NCI-H1105 treated with DMSO at 0.1 percent for 48 hours (cell line): ENCODE data around the gene ADIG.
"Not testable (repeated sequence)": the region's sequence is repeated elsewhere in the genome, so short reads cannot be mapped to it uniquely, and the experiment has no call there.

Experiments used
- DNase-seq: peaks from one replicate; lab custom pipeline; 2025; lab: John Stamatoyannopoulos, UW

The ADIG gene

GRCh38 chr20:38573413-38573812 is 7.6 kb upstream of the ADIG start:
- DNase-seq = no peak

- DNase-seq = no peak
Measured at GRCh38 chr20:38579219-38579910, 1.6 kb upstream of the ADIG start.

DNA sequence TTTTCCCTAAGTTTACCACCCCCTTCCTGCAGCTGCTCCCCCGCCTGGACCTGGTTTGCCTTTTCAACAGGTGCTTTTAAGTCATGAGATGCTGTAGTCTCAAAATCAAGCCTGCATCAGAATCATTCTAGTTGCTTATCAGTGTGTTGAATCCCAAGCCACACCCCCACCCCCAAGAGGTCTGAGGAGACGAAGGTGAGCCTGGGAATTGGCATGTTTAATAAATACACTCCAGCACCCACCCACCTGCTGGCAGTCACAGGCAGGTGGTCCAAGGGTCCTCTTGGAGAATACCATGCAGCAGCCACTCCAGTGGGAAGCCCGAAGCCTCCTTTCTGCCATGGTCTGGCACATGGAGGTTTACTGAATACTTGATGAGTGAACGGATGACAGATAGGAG is 1.1 kb upstream of the ADIG start:
- DNase-seq = no peak

- DNase-seq = no peak
Measured at GRCh38 chr20:38581830-38582358, 897 bp downstream of the ADIG start.

DNA sequence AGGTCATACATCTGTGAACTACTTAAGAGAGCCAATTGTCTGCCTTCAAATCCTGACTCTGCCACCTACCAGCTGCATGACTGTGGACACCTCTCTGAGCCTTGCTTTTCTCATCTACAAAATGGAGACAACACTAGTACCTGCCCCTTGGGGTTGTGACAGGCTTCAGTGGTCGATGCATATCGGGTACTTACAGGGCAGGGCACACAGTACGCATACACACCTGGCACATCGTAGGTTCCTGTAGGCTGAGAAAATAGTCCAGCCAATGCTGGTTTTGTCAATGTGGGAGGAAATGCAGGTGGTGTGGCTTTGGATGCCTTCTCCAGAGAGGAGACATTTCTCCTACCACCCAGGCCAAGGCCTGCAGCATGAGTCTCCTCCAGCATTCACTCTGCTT is 2.3 kb downstream of the ADIG start:
- no peak for DNase-seq

- DNase-seq = no peak
Measured at GRCh38 chr20:38584099-38584763, 3.2 kb downstream of the ADIG start.

- DNase-seq = no peak
Measured at GRCh38 chr20:38585404-38586180, 4.6 kb downstream of the ADIG start.

DNA sequence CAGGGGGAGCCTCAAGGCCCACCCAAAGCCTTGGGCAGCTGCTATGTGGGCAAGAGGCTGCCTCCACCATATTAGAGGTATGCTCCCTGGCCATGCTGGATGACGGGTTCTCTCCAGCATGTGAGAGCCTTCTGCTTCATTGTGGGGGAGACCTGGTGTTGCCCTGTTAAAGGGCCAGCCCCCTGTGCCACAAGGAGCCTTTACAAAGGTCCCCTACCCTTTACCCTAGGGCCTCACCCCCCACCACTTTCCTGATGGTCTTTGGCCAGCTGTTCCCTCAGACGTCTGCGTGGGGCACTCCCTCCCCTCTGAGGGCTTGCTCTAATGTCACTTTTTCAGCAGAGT is 5.2 kb downstream of the ADIG start:
- DNase-seq = no peak

DNA sequence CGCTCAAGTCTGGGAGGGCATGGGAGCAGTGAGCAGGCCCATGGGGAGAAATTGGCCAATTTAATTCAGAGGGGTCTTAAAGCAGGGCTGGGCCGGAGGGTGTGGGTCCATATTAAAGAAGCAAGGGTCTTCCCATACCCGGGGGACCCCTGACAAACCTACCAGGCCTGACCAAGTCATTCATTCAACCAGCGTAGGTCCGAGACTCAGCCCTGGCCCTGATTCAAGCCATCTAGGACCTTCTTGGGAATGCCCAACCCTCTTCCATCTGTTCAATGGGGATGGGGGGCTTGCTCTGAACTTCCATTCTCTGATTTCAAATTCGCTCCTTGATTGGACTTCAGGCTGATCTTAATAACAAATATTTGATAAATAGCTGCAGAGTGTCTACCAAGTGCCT is 7.3 kb downstream of the ADIG start:
- no peak for DNase-seq

DNA sequence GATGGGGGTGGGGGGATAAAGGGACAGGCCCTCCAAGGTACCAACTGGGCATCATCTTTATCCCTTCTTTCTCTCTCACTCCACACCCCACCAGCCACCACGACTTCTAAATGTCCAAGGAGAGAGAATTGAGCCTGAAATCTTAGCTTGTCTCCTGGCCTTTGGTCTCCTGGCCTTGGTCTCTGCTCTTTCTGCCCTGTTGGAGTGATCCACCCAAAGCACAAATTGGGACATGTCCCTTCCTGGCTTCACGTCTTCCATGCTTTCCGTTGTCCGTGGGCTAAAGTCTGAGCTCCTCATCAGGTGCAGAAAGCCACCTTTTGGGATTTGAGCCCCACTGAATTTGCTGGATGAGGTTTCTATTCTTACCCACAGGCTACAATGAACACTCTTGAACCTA is 8.4 kb downstream of the ADIG start:
- DNase-seq = no peak

DNA sequence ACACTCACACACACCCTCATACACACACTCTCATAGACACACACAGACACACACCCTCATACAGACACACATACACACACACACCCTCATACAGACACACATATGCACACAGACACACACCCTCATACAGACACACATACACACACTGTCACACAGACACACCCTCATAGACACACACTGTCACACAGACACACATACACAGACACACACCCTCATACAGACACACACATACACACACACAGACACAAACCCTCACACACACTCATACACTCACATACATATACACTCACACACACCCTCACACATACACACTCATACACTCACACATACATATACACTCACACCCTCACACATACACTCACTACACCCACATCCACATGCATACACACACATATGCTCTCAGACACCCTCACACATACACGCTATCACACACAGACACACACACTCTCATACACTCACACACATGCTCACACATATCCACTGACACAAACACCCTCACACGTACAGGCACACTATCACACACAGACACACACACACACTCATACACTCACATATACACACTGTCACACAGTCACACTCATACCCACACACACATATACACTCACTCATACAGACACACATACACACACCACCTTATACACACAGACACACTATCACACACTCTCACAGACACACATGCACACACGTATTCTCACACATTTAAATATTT is 9.1 kb downstream of the ADIG start:
- DNase-seq = no peak

- no peak for DNase-seq
Measured at GRCh38 chr20:38590676-38591473, 9.9 kb downstream of the ADIG start.

DNA sequence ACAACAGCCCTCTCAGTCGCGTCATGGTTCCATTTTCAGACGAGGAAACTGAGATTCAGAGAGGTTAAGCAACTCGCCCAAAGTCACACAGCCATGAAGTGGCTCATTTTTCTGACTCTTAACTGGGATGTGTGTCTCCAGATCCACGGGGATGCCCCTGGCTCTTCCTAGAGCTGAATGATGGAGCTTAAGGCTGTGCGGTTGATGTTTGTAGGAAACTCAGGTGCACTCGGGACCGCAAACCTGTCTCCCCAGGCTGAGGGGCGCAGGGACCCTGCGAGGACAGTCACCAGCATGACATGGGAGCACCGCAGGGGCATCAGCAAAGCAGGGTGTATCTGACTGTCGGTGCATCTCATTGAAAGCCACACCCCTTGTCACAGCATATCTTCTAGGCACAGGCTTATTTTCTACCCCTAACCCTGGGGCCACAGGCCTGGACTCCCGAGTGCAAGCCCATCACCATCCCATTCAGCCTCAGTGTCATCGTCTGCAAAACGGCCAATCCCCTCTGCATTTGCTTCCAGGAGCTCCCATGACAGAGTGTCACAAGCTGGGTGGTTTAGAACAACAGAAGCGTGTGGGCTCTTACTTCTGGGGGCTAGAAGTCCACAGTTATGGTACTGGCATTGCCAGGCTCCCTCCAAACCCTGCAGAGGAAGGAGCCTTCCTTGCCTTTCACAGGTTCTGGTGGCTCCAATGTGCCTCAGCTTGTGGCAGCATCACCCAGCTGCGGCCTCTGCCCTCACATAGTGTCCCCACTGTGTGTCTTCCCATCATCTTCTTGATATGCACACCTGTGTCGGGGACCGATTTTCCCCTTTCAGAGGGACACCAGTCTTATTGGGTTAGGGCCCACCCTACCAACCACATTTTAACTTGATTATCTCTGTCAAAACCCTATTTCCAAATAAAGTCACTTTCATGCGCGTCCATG is 10.7 kb downstream of the ADIG start:
- DNase-seq = no peak

DNA sequence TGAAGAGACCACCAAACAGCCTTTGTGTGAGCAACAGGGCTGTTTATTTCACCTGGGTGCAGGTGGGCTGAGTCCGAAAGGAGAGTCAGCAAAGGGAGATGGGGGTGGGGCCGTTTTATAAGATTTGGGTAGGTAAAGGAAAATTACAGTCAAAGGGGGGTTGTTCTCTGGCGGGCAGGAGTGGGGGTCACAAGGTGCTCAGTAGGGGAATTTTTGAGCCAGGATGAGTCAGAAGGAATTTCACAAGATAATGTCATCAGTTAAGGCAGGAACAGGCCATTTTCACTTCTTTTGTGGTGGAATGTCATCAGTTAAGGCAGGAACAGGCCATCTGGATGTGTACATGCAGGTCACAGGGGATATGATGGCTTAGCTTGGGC is 11.4 kb downstream of the ADIG start:
- DNase-seq = not testable (repeated sequence)

- DNase-seq = not testable (repeated sequence)
Measured at GRCh38 chr20:38594281-38594680, 13.3 kb downstream of the ADIG start.

- DNase-seq = not testable (repeated sequence)
Measured at GRCh38 chr20:38595886-38596285, 14.9 kb downstream of the ADIG start.

DNA sequence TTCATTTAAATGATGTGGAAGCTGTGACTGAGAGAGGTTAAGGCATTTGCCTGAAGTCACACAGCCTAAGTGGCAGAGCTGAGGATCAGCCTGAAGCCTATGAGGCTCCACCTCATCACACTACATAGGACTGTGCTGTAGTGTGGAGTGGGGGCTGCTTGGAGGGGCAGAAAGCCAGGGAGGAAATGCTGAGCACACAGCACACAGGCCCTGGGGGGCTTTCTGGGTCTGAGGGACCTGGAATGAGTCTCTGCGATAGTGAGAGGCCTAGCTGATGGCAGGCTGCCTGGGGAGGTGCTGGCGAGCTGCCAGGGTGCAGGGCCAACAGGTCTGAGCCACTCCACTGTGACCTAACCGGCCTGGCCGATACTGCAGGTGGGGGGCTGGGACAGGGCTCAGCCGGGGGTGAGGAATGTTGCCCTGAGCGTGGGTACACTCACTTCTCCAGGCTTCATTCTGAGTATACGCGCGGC is 18.4 kb downstream of the ADIG start:
- DNase-seq = no peak

DNA sequence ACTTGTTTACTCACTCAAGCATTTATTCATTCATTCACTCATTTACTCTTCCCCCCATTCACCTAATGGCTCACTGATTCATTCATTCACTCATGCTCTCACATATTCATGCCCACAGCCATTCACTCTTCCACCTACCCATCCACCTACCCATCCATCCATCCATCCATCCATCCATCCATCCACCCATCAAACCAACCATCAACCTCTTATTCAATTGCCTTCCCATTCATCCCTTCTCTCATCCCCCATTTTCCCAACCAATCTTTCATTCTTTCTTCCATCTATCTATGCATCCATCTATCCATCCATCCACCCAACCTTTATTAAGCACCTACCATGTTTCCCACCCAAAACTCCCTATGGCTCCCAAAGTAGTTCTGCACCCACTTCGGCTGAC is 19.1 kb downstream of the ADIG start:
- no peak for DNase-seq

DNA sequence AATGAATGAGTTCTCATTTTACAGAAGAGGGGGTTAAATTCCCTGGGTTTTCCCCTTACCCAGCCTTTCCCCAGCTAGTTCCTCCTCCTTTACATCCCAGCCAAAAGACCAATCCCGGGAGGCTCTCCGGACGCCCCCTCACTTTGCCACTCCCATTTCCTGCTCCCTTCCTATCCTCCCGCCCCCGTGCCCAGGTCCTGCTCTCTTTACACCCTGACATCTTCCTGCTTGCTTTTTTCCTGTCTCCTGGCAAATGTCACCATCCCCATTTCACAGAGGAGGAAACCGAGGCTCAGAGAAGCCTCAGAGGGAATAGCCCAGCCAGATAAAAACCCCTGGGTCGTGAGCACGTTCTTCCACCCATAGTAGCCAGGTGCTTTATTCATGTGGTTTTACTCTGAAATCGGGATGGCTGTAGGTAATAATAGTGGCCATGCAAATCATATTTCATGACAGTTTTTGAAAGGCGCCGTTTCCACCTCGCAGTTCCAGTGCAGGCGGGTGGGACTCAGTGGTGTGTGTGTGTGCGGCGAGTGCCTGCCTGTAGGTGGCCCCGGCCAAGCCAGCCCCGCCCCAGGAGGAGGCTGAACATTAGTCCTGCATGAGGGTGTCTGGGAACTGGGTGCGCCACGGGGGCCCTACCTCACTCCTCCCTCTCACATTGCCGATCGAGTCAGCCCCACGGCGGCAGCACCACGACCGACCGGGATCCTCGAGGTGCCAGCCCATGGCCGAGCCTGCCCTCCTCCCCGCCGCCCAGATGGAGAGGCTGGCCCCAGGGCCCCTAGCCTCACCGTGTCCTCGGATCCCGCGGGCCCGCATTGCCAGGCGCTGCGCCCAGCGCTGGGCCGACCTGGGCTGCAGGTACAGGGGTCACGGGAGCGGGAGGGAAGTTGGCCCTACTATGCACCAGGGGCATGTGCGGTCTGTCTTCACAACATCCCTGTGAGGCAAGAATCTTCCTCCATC is 20.5 kb downstream of the ADIG start, which contains the start of gene ARHGAP40:
TSS of gene ARHGAP40 (plus strand) at position 594 of the 969 bp plus-strand sequence.
- DNase-seq = no peak
